Uterus (tissue), 4 donors: ENCODE results near the gene MIDN. TPM values are rescaled to one million over a fixed set of nuclear protein-coding genes. Genes with fewer than 3 reads are reported as not detected.

Source experiments
- DNase-seq, 2 donors: peaks; one replicate each; pipeline ENCODE4 v3.0.0-alpha.2; 2019 to 2020
- H3K27ac ChIP-seq, 2 donors: fragments of 200-600 bp; sonication (generic); 1 replicate in 1 of 2; 2 replicates in 1 of 2; pipeline ENCODE4 v1.5.1; 2016 to 2018
- H3K27me3 ChIP-seq, 2 donors: fragments of 200-600 bp; sonication (generic); one replicate each; pipeline ENCODE4 v1.5.1; 2018 to 2019; ENCODE audit warnings: control low read depth in 1 of 2
- H3K36me3 ChIP-seq, 2 donors: fragments of 200-600 bp; sonication (generic); one replicate each; pipeline ENCODE4 v1.5.1; 2019; ENCODE audit warnings: control low read depth in 1 of 2
- H3K4me1 ChIP-seq, 2 donors: fragments of 200-600 bp; sonication (generic); one replicate each; pipeline ENCODE4 v1.5.1; 2018 to 2019; ENCODE audit warnings: control low read depth in 1 of 2
- H3K4me3 ChIP-seq, 2 donors: fragments of 200-600 bp; sonication (generic); 1 replicate in 1 of 2; 2 replicates in 1 of 2; pipeline ENCODE4 v1.5.1; 2018 to 2019; ENCODE audit warnings: mild to moderate bottlenecking in 1 of 2
- H3K9me3 ChIP-seq, 2 donors: fragments of 200-600 bp; sonication (generic); one replicate each; pipeline ENCODE4 v1.5.1; 2019; ENCODE audit warnings: control low read depth in 1 of 2
- POLR2A ChIP-seq, 2 donors: fragments of 450-650 bp; IDR thresholded peaks; one replicate each; pipeline ENCODE4 v1.6.1; 2016; ENCODE audit warnings: antibody characterized with exemption in 2 of 2, mild to moderate bottlenecking in 1 of 2, moderate library complexity in 1 of 2
- intact Hi-C: fragments of 100-400 bp; cut with DNase I; formaldehyde crosslinking; loops from one replicate; pipeline ENCODE4 v1.15.1; 2023; ENCODE audit warnings: low total_unique reads
- total RNA-seq, 4 donors: library from RNA; depleted of rRNA in 3 of 4; stranded (reverse); fragments of >200 nt in 3 of 4; gene quantifications; one replicate each; pipeline versions ENCODE4 v1.1.0 to v1.2.4, GENCODE V29; 2014 to 2023
- TF ChIP-seq, protein P1 (sequence below), 4 experiments: fragments of 200-600 bp in 2 of 4; fragments of 450-650 bp in 2 of 4; sonication (generic) in 2 of 4; IDR thresholded peaks; one replicate each; pipeline ENCODE4 v1.5.1; 2016 to 2019; ENCODE audit warnings: antibody characterized with exemption in 4 of 4, mild to moderate bottlenecking in 2 of 4, moderate library complexity in 1 of 4
- donor health status: DM: yes; HTN: yes; CAD: no.

MIDN gene
- total RNA-seq, 4 donors from 2014 or later, result 0.77 to 108 (median 15.0) TPM

DNA sequence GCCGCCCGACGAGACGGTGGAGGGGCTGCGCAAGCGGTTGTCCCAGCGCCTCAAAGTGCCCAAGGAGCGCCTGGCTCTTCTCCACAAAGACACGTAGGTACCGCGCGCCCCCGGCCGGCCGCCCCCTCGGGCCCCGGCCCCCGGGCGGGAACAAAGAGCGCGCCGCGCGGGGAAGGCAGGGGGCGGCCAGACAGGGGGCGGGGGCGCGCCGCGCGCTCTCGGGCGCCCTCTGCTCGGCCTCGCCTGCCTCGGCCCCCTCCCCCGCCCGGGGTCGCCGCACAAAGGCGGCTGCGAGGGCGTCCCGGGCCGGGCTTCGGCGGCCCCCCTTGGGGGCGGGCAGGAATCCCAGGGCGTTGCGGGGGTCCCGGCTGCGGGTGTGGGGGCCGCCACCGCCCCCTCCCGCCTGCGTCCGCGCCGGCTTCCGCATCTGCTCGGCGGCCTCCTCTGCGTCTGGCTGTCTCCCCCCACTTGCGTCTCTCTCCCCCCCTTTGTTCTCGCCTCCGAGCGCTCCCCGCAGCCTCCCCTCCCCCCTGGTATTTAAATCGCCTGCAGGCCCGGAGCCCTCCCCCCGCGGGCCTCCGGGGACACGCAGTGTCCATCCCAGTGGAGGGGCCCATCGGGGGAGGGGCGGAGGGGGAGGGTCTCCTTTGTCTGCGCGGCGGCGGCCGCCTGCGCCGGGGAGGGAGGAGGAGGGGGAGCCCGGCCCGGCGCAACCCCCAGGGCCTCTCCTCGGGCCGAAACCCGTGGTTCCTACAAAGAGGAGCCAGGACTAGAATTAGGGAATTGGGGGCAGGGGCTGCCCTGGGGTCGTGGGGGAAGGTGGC is 2.3 kb downstream of the MIDN start:
- H3K4me1 ChIP-seq, result peaks cover 0 to 24% of the 10 kb centered on the region in 2 donors
- H3K27me3 ChIP-seq, result no peaks in the 10 kb centered on the region
- H3K9me3 ChIP-seq, result no peaks in the 10 kb centered on the region
- intact Hi-C loops, result no loop called here
- TF ChIP-seq, protein P1, sequence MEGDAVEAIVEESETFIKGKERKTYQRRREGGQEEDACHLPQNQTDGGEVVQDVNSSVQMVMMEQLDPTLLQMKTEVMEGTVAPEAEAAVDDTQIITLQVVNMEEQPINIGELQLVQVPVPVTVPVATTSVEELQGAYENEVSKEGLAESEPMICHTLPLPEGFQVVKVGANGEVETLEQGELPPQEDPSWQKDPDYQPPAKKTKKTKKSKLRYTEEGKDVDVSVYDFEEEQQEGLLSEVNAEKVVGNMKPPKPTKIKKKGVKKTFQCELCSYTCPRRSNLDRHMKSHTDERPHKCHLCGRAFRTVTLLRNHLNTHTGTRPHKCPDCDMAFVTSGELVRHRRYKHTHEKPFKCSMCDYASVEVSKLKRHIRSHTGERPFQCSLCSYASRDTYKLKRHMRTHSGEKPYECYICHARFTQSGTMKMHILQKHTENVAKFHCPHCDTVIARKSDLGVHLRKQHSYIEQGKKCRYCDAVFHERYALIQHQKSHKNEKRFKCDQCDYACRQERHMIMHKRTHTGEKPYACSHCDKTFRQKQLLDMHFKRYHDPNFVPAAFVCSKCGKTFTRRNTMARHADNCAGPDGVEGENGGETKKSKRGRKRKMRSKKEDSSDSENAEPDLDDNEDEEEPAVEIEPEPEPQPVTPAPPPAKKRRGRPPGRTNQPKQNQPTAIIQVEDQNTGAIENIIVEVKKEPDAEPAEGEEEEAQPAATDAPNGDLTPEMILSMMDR (IDR thresholded peaks at IDR 0.05), result no peak
- TF ChIP-seq POLR2A (IDR thresholded peaks at IDR 0.05), result peak in 1 of 2 donors; percentile 42
- DNase-seq, result peak; percentile 63 to 75
- no peaks in the 10 kb centered on the region for H3K36me3 ChIP-seq
- H3K27ac ChIP-seq, result peak overlapping the region; percentile 96 to 98
- H3K4me3 ChIP-seq, result peak overlapping the region; percentile 70 to 86

DNA sequence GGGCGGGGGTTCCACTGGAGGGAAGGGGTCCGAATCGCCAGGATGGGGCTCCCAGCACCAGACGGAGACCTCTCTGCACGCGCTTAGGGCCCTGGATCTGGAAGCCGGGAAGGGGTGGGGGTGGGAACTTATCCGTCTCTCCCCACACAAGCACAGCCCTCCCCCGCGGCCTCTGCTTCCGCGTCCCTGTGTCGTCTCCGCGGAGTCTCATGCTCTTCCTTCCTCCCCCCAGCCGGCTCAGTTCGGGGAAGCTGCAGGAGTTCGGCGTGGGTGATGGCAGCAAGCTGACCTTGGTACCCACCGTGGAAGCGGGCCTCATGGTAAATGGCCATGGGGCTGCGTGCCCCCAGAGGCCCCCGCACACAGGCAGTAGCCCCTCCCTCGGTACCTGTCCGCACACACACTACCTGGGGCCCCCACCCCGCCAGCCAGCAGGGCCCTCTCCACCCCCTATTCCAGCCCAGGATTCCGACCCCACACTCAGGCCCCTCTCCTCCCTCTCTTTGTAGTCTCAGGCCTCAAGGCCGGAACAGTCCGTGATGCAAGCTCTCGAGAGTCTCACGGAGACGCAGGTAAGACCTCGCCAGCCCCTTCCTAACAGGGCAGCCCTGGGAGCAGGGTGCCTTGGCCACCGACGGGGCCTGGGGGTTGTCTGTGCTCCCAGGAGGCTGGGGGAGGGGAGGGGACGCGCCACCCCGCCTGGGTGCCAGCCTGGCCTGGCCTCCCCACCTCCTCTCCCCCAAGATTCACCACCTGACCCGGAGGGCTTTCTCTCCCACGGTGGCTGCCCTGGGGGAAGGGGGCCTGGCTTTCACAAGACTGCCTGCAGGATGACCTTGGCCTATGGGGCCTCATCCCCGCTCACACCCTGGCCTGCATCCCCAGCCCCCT is 3.2 kb downstream of the MIDN start:
- peak; percentile 67 to 78 for DNase-seq

DNA sequence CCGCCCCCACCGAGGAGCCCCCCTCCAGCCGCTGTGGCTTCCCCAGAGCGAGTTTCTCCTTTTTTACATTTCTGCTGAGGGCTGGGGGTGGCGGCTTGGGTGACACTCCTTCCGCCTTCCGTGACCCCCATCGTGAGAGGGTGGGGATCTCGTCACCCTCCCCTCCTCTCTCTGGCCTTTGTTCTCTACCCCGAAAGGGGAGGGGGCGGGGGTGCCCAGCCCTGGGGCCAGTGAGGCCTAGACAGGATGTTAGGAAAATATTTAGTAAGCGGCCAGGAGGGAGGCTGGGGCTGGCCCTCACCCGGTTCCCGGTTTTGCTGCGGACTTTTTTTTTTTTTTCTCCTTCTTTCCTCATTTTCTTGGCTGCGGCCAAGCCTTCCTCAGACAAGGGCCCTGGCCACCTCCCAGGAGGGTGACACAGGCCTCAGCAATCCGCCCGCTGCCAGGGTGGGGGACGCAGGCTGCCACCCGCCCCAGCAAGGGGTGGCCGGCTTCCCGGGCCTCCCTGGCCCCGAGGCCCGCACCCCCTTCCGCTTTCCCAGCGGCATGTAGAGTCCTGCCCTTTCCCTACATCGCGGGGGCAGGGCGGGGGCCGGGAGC is 3.9 kb downstream of the MIDN start:
- no peak for TF ChIP-seq POLR2A (IDR thresholded peaks at IDR 0.05)
- TF ChIP-seq, protein P1 (IDR thresholded peaks at IDR 0.05), result no peak
- no peaks in the 10 kb centered on the region for H3K27me3 ChIP-seq
- intact Hi-C loops, result no loop called here
- peak overlapping the region; percentile 70 to 86 for H3K4me3 ChIP-seq
- peak in 1 of 2 donors; percentile 95 for DNase-seq
- H3K9me3 ChIP-seq, result no peaks in the 10 kb centered on the region
- peak overlapping the region; percentile 96 to 98 for H3K27ac ChIP-seq
- H3K4me1 ChIP-seq, result peaks cover 0 to 29% of the 10 kb centered on the region in 2 donors
- H3K36me3 ChIP-seq, result no peaks in the 10 kb centered on the region

More for the DNA sequence above, 3.2 kb downstream of the MIDN start:
- H3K36me3 ChIP-seq, result no peaks in the 10 kb centered on the region
- H3K9me3 ChIP-seq, result no peaks in the 10 kb centered on the region
- peaks cover 0 to 24% of the 10 kb centered on the region in 2 donors for H3K4me1 ChIP-seq
- peak overlapping the region; percentile 70 to 86 for H3K4me3 ChIP-seq
- peak overlapping the region; percentile 96 to 98 for H3K27ac ChIP-seq
- H3K27me3 ChIP-seq, result no peaks in the 10 kb centered on the region
- intact Hi-C loops, result no loop called here
- TF ChIP-seq POLR2A (IDR thresholded peaks at IDR 0.05), result no peak
- TF ChIP-seq, protein P1 (IDR thresholded peaks at IDR 0.05), result no peak

DNA sequence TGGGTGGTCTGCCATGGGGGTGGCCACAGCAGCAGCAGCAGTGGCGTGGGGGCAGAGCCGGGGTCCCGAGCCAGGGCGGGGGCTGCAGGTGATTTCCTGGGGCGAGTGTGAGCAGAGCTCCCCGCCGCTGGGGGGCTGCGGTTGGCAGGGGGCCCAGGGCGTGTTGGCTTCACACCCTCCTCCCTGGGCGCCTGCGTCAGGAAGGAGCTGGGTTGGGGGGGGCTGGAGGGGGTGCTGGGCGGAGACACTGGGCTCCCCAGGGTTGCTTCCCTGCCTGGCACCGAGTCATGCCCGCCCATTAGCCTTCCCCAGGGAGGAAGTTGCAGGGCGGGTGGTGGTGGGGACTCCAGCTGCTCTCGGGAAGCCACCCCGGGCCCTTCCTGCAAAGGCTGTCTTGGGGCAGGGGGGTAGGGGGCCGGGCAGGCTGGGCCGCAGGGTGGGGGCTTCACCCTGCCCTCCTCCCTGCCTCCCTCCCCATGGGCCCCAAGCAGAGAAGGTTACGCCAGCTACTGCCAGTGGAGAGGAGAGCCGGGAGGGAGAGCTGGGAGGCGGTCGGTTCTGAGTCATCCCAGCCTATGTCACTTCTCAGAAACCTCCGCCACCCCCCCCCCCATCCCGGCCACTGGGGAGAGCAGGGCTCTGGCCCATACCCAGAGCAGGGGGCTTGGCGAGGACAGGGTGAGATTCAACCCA is 4.6 kb downstream of the MIDN start:
- intact Hi-C loops, result no loop called here
- peak overlapping the region; percentile 70 to 86 for H3K4me3 ChIP-seq
- TF ChIP-seq, protein P1 (IDR thresholded peaks at IDR 0.05), result peak in 2 of 4 experiments; percentile 24 to 30
- TF ChIP-seq POLR2A (IDR thresholded peaks at IDR 0.05), result peak in 1 of 2 donors; percentile 17
- H3K27me3 ChIP-seq, result no peaks in the 10 kb centered on the region
- no peaks in the 10 kb centered on the region for H3K9me3 ChIP-seq
- H3K27ac ChIP-seq, result peak overlapping the region; percentile 96 to 98
- H3K36me3 ChIP-seq, result no peaks in the 10 kb centered on the region
- peak; percentile 95 to 96 for DNase-seq
- peaks cover 0 to 30% of the 10 kb centered on the region in 2 donors for H3K4me1 ChIP-seq
